ENCODE data around the gene JMY.

- TF ChIP-seq POLR2A (IDR thresholded peaks at IDR 0.05; ENCODE audit: low read depth) (no peak), EP300 (IDR thresholded peaks at IDR 0.05) (no peak), CTCF (IDR thresholded peaks at IDR 0.05) (no peak), POLR2AphosphoS5 (IDR thresholded peaks at IDR 0.05) (no peak)
Observed at GRCh38 chr5:79227484-79228025, 8.4 kb upstream of the JMY start.

Measured in esophagus muscularis mucosa (tissue), 4 donors.